SIG-M5 treated with dmso at 0.1 percent for 504 hours (cell line): ENCODE data around the gene ZNF697.
"Not testable (repeated sequence)": the region's sequence is repeated elsewhere in the genome, so short reads cannot be mapped to it uniquely, and the experiment has no call there.

Experiments
- DNase-seq: peaks from one replicate; lab custom pipeline; 2025; ENCODE audit not compliant: unreplicated experiment; lab: John Stamatoyannopoulos, UW

Gene ZNF697

GRCh38 chr1:119632103-119632490 is 16.0 kb downstream of the ZNF697 start:
- no peak for DNase-seq

GRCh38 chr1:119631433-119632102 is 16.5 kb downstream of the ZNF697 start:
- DNase-seq: no peak

GRCh38 chr1:119631086-119631432 is 17.0 kb downstream of the ZNF697 start:
- DNase-seq: no peak

- no peak for DNase-seq
Observed at GRCh38 chr1:119626841-119627240, 21.2 kb downstream of the ZNF697 start.

- no peak for DNase-seq
Observed at GRCh38 chr1:119626011-119626545, 22.0 kb downstream of the ZNF697 start.

- DNase-seq: no peak
Observed at GRCh38 chr1:119623678-119624077, 24.4 kb downstream of the ZNF697 start.

GRCh38 chr1:119623193-119623515 is 24.9 kb downstream of the ZNF697 start:
- no peak for DNase-seq

- DNase-seq: no peak
Observed at GRCh38 chr1:119622311-119623192, 25.5 kb downstream of the ZNF697 start.

GRCh38 chr1:119621705-119622104 is 26.4 kb downstream of the ZNF697 start:
- DNase-seq: no peak

GRCh38 chr1:119617751-119618691 is 30.0 kb downstream of the ZNF697 start:
- no peak for DNase-seq

GRCh38 chr1:119616748-119617147 is 31.3 kb downstream of the ZNF697 start:
- DNase-seq: not testable (repeated sequence)

- DNase-seq: not testable (repeated sequence)
Observed at GRCh38 chr1:119615100-119615499, 33.0 kb downstream of the ZNF697 start.

- peak; percentile 84 for DNase-seq
Observed at GRCh38 chr1:119613769-119614720, 34.0 kb downstream of the ZNF697 start.

- no peak for DNase-seq
Observed at GRCh38 chr1:119611701-119612113, 36.4 kb downstream of the ZNF697 start.

GRCh38 chr1:119608816-119609215 is 39.2 kb downstream of the ZNF697 start:
- DNase-seq: not testable (repeated sequence)

- peak; percentile 20 for DNase-seq
Observed at GRCh38 chr1:119607087-119607807, 40.8 kb downstream of the ZNF697 start.

- DNase-seq: no peak
Observed at GRCh38 chr1:119606394-119606793, 41.7 kb downstream of the ZNF697 start.

- no peak for DNase-seq
Observed at GRCh38 chr1:119605686-119606085, 42.4 kb downstream of the ZNF697 start.

- not testable (repeated sequence) for DNase-seq
Observed at GRCh38 chr1:119605080-119605479, 43.0 kb downstream of the ZNF697 start.
